Head of caudate nucleus (tissue), 42 donors: ENCODE results near the gene KNDC1.

Experiments
- DNase-seq, 42 donors: peaks; one replicate each; pipeline versions ENCODE4 v3.0.0 to v3.0.0-alpha.2; 2020 to 2021; ENCODE audit warnings: mixed read lengths in 7 of 42
- intact Hi-C: fragments of 100-400 bp; cut with DNase I; formaldehyde crosslinking; loops from one replicate; pipeline ENCODE4 v1.15.0; 2022

The KNDC1 gene

GRCh38 chr10:133270204-133270603 is 110.2 kb downstream of the KNDC1 start:
- intact Hi-C loops, result no loop called here

DNA sequence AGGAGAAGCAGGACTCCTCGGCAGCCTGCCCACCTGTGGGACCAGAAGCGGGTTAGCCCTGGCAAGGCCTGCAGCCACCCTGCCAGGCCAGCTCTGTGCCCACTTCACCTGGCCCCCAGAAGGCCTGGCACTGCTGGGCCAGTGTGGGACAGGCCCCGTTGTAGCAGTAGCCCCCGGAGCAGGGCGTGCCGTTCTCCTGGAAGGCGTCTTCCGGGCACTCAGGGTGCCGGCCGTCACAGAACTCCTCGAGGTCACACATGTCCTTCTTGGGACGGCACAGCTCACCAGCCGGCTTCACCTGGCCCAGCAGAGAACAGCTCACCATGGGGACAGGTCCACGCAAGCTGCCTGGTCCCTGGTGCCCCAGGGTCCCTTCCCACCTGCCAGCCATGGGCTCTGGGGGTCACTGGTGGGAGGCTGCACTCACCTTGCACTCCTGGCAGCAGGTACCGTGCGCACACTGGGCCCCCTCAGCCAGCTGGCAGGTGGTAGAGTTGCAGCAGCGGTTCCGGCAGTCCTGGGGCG is 110.8 kb downstream of the KNDC1 start:
- intact Hi-C loops, result no loop called here
- DNase-seq, result no peak

More at GRCh38 chr10:133270204-133270603, 110.2 kb downstream of the KNDC1 start:
- no peak for DNase-seq

DNA sequence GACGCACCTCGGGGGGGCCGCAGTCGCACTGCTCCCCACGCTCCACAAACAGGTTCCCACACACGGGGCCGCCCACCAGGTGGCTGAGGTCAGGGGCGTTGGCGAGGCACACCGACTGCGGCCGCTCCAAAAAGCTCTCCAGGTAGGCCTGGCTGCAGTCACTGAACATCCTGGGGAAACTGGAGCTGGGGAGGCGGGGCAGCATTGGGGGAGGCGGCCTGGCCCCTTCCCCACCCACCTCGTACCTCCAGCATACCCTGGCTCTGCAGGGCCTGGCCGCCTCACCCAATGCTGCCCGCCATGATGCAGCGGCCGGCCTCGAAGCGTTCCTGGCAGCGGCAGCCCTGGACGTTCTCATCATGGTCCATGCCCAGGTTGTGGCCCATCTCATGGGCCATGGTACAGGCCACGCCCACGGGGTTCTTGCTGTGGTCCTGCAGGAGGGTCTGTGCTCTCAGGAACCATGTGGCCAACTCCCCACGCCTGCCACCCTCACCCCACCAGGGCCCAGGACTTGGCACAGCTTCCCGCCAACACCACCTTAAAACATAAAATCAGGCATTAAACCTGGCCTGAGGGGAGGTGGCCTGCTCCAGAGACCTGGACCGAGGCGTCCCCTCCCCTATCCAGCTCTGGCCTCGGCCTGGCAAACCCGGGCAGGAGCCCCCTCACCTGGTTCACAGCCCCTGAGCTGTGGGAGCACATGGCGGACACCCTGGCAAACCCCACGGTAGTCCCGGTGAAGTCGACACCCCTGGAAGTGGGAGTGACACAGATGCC is 111.7 kb downstream of the KNDC1 start:
- DNase-seq, result no peak
- intact Hi-C loops, result no loop called here

DNA sequence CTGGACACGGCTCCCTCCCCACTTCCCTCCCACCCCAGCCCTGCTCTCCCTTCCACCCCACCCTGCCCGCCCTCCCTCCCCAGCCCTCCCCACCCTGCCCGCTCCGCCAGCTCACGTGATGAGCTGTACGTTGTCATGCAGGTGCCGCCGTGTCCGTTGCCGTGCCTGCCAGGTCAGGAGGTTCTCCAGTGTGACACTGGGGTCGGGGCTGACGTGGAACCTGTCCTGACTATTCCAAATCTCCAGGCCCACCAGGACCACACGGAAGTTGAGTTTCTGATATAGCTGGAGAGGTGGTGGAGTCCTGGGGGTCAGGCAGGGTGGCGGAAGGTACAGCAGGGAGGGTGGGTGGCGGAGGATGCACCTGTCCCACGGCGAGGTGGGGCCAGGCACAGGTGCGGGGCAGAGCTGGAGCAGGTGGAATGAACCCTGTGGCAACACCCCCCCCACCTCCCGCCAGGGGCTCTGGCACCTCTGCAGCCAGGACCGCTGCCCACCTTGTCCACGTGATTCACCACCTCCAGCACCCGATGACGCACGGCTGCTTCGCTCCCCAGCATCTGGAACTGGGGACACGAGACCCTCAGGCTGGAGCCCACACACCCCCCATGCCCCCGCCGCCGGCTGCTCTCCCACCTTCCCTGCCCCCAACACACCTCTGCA is 112.4 kb downstream of the KNDC1 start:
- intact Hi-C loops, result no loop called here

GRCh38 chr10:133272964-133273420 is 113.0 kb downstream of the KNDC1 start:
- intact Hi-C loops, result no loop called here
- DNase-seq, result no peak

More for the DNA sequence above, 112.4 kb downstream of the KNDC1 start:
- no peak for DNase-seq

DNA sequence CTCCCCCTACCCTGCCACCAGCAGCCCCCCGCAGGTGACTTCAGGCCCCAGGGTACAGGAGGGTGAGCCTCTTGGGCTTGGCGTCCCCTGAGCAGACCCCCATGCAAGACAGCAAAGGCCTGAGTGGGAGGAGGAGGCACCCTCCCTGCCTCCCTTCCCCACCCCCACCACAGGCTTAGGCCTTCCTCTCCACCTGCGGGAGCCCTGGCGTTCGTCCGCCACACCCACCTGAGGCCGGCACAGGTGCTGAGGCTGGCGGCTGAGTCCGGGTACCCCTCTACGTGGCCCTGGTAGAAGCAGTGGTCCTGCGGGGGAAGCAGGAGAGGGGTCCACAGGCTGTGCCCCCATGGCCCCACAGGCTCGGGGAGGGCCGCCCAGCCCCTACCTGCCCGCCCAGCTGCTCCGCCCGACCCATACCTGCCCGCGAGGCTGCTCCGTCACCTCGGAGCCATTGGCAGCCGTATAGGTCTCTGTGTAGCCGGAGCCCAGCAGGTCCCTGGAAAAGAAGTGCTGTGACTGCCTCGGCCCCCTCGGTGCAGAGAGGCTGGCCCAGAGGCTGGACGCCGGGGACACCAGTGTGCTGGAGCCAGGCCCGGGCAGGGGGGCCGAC is 113.6 kb downstream of the KNDC1 start:
- no peak for DNase-seq
- intact Hi-C loops, result no loop called here

- intact Hi-C loops, result no loop called here
- DNase-seq, result no peak
Observed at GRCh38 chr10:133274751-133275683, 115.0 kb downstream of the KNDC1 start.

- intact Hi-C loops, result no loop called here
- DNase-seq, result no peak
Observed at GRCh38 chr10:133275684-133276092, 115.7 kb downstream of the KNDC1 start.
